ENCODE measurements around the gene EOLA1. TPM values are rescaled to one million over a fixed set of nuclear protein-coding genes. Genes with fewer than 3 reads are reported as not detected.
"Not testable (repeated sequence)": the region's sequence is repeated elsewhere in the genome, so short reads cannot be mapped to it uniquely, and the experiment has no call there.

EOLA1 gene
- total and polyA plus RNA-seq, 2 of the 4 experiments (the other 2 are of a cell fraction), result 15.5 to 16.8 TPM

DNA sequence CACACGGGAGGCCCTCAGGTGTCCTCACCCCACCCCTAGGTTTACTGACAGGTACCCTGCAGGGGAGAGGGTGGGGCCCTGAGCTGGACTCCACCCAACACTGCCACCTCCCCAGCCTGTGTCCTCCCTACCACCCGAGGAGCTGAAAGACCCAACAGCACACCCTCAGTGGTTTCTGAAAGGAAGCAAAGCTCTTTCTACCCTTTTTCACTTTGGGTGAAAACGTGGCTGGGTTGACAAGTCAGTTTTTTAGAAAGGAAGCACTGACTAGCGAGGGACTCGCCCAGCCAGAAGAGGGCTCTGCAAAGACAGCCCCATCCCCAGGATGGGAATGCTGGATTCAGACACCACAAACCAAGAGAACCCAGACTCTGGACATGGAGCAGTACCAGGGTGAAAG, 37.9 kb upstream of the EOLA1 start:
- H3K56ac ChIP-seq (ENCODE audit: extremely low read depth, insufficient read depth, low read length); H2AK5ac ChIP-seq (ENCODE audit: low read depth, low read length); ATAC-seq (ENCODE audit: low read depth); intact Hi-C loops (cut with micrococcal nuclease); H3K9ac ChIP-seq (ENCODE audit: low read depth, low read length); H3K9me3 ChIP-seq (ENCODE audit: control insufficient read depth, insufficient read depth, low read length); H3K4me2 ChIP-seq (ENCODE audit: low read depth, low read length); POLR2A ChIA-PET (ENCODE audit: unreplicated experiment); dilution Hi-C loops (cut with HindIII; ENCODE audit: low sequenced_read_pairs, unreplicated experiment); BruUV-seq (replicated peaks); H2AK9ac ChIP-seq (replicated peaks; ENCODE audit: low read depth, low read length, poor library complexity); H4K91ac ChIP-seq (ENCODE audit: insufficient read depth, low read depth, low read length); H4K8ac ChIP-seq (ENCODE audit: low read depth in 2 of 2, low read length in 2 of 2); H2BK5ac ChIP-seq (ENCODE audit: low read depth, low read length, poor library complexity, severe bottlenecking); H3K27me3 ChIP-seq (ENCODE audit: control insufficient read depth, insufficient read depth, low read length); H3K4me3 ChIP-seq (ENCODE audit: insufficient read depth, low read depth, low read length); H2AFZ ChIP-seq (replicated peaks; ENCODE audit: low read length, poor library complexity); H3K14ac ChIP-seq (replicated peaks; ENCODE audit: low read depth, low read length); H2BK120ac ChIP-seq (ENCODE audit: low read depth, low read length); H4K20me1 ChIP-seq (ENCODE audit: insufficient read depth, low read length); H2BK15ac ChIP-seq (ENCODE audit: low read depth, low read length); H3K23ac ChIP-seq (ENCODE audit: low read depth, low read length); H4K5ac ChIP-seq (ENCODE audit: low read depth, low read length); H3K4ac ChIP-seq (ENCODE audit: low read depth, low read length); H3K27ac ChIP-seq (ENCODE audit: insufficient read depth, low read length); H3K18ac ChIP-seq (ENCODE audit: low read depth, low read length); CTCF ChIA-PET; DNase-seq; H3K4me1 ChIP-seq (ENCODE audit: control insufficient read depth, insufficient read depth, low read length); H3K9me1 ChIP-seq (ENCODE audit: insufficient read depth, low read length); H2BK20ac ChIP-seq (ENCODE audit: low read depth, low read length): not testable (repeated sequence)
- in situ Hi-C loops (cut with MboI; ENCODE audit: low sequenced_read_pairs), result loop anchor here (25.0 kb wide), 1 partner anchor 1234 kb away; no protein-coding TSS in a partner anchor
- Histone ChIP-seq H3K36me3 (ENCODE audit: control insufficient read depth, insufficient read depth, low read length) (peaks cover 15% of the 10 kb centered on the region; the same call in 1 of the 2 replicates), H3K79me1 (ENCODE audit: low read depth in 1 of 2, low read length in 2 of 2) (peaks cover 7 to 14% of the 10 kb centered on the region in 2 experiments; a peak in 3 of 4 replicates)
- no CpG with 5 or more reads among the region's 5 CpGs for WGBS, 2 experiments (ENCODE audit: extremely low coverage in 2 of 2, insufficient read length in 1 of 2)

DNA sequence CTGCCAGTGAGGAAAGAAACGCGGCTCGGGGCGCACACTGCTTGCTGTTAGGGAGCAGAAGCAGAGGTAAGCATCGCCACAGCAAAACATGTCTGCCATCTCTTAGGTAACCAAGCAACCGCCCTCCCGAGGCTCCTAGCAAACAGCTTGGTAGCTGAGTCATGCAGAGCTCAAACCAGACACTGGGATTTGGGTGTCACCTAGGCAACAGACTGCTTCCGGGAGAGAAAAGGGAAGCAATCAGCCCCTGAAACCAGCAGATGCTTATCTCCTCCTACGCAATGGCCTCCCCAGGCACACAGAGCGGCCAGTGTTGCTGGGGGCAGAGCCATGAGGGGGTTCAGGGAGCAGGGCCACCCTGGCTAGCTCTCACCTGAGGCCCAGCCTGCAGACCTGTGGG, 37.4 kb upstream of the EOLA1 start:
- H4K5ac ChIP-seq (ENCODE audit: low read depth, low read length); H3K18ac ChIP-seq (ENCODE audit: low read depth, low read length); H4K91ac ChIP-seq (ENCODE audit: insufficient read depth, low read depth, low read length); H2BK15ac ChIP-seq (ENCODE audit: low read depth, low read length); H2BK5ac ChIP-seq (ENCODE audit: low read depth, low read length, poor library complexity, severe bottlenecking); H4K8ac ChIP-seq (ENCODE audit: low read depth in 2 of 2, low read length in 2 of 2); H3K56ac ChIP-seq (ENCODE audit: extremely low read depth, insufficient read depth, low read length); H2BK120ac ChIP-seq (ENCODE audit: low read depth, low read length); H2AK5ac ChIP-seq (ENCODE audit: low read depth, low read length); H3K4me3 ChIP-seq (ENCODE audit: insufficient read depth, low read depth, low read length); H2AFZ ChIP-seq (replicated peaks; ENCODE audit: low read length, poor library complexity); H3K4ac ChIP-seq (ENCODE audit: low read depth, low read length); H3K14ac ChIP-seq (replicated peaks; ENCODE audit: low read depth, low read length); H3K9me3 ChIP-seq (ENCODE audit: control insufficient read depth, insufficient read depth, low read length); H3K23ac ChIP-seq (ENCODE audit: low read depth, low read length); CTCF ChIA-PET; H3K4me1 ChIP-seq (ENCODE audit: control insufficient read depth, insufficient read depth, low read length); H3K9ac ChIP-seq (ENCODE audit: low read depth, low read length); H4K20me1 ChIP-seq (ENCODE audit: insufficient read depth, low read length); BruUV-seq (replicated peaks); dilution Hi-C loops (cut with HindIII; ENCODE audit: low sequenced_read_pairs, unreplicated experiment); H3K4me2 ChIP-seq (ENCODE audit: low read depth, low read length); intact Hi-C loops (cut with micrococcal nuclease); H3K9me1 ChIP-seq (ENCODE audit: insufficient read depth, low read length); POLR2A ChIA-PET (ENCODE audit: unreplicated experiment); H2AK9ac ChIP-seq (replicated peaks; ENCODE audit: low read depth, low read length, poor library complexity); H3K27me3 ChIP-seq (ENCODE audit: control insufficient read depth, insufficient read depth, low read length); H2BK20ac ChIP-seq (ENCODE audit: low read depth, low read length): not testable (repeated sequence)
- ATAC-seq (ENCODE audit: low read depth) (peak; percentile 51), DNase-seq (peak; percentile 60)
- peaks cover 13% of the 10 kb centered on the region; the same call in 1 of the 2 replicates for H3K36me3 ChIP-seq (ENCODE audit: control insufficient read depth, insufficient read depth, low read length)
- H3K79me1 ChIP-seq (ENCODE audit: low read depth in 1 of 2, low read length in 2 of 2), result peaks cover 7 to 14% of the 10 kb centered on the region in 2 experiments; a peak in 3 of 4 replicates
- in situ Hi-C loops (cut with MboI; ENCODE audit: low sequenced_read_pairs), result loop anchor here (25.0 kb wide), 1 partner anchor 1234 kb away; no protein-coding TSS in a partner anchor
- H3K27ac ChIP-seq (ENCODE audit: insufficient read depth, low read length), result peak overlapping the region; percentile 16; the same call in 1 of the 2 replicates
- no CpG with 5 or more reads among the region's 10 CpGs for WGBS, 2 experiments (ENCODE audit: extremely low coverage in 2 of 2, insufficient read length in 1 of 2)
